B cell (primary cell): ENCODE results near the gene CAMK2B. TPM values are rescaled to one million over a fixed set of nuclear protein-coding genes. Genes with fewer than 3 reads are reported as not detected.

Source experiments
- ATAC-seq: fragments of 200-7000 bp; cut with Tn5 transposase; one replicate; pipeline ENCODE4 v1.10.0; 2021; ENCODE audit warnings: low read depth, mild to moderate bottlenecking, moderate number of reproducible peaks, moderate library complexity
- CTCF ChIA-PET: fragments of 350-600 bp; sonication (Branson Sonifier 250); formaldehyde crosslinking; loops from one replicate; lab custom pipeline; 2021; ENCODE audit warnings: antibody characterized with exemption, inconsistent platforms; lab: Charles Lee
- POLR2A ChIA-PET: fragments of 350-600 bp; sonication (Branson Sonifier 250); formaldehyde crosslinking; loops from one replicate; lab custom pipeline; 2021; ENCODE audit warnings: antibody characterized with exemption; lab: Charles Lee
- DNase-seq: peaks from one replicate; pipeline ENCODE4 v3.0.0; 2013
- H2AFZ ChIP-seq: 2 replicates; pipeline ENCODE4 v1.6.1; 2012; ENCODE audit warnings: mild to moderate bottlenecking, low read depth, low read length; ENCODE audit not compliant: insufficient read depth, poor library complexity, severe bottlenecking
- H3K27ac ChIP-seq, 2 donors: 1 replicate in 1 of 2; 2 replicates in 1 of 2; pipeline ENCODE4 v1.5.1; 2012 to 2013; ENCODE audit warnings: low read length in 2 of 2, mild to moderate bottlenecking in 2 of 2, moderate library complexity in 1 of 2
- H3K27me3 ChIP-seq, 4 experiments: fragments of 200-600 bp in 1 of 4; sonication (generic) in 1 of 4; replicated peaks in 1 of 4; 1 replicate in 2 of 4; 2 replicates in 2 of 4; pipeline versions ENCODE4 v1.6.1 to v1.7.0; 2013 to 2016; ENCODE audit warnings: low read length in 3 of 4, mild to moderate bottlenecking in 2 of 4, mixed read lengths in 1 of 4, moderate library complexity in 1 of 4; ENCODE audit not compliant: insufficient read depth in 4 of 4, control insufficient read depth in 3 of 4; ENCODE audit errors: control extremely low read depth in 1 of 4
- H3K36me3 ChIP-seq, 2 experiments: replicated peaks in 1 of 2; 1 replicate in 1 of 2; 2 replicates in 1 of 2; pipeline versions ENCODE4 v1.6.1 to v1.7.1; 2013; ENCODE audit warnings: low read length in 1 of 2; ENCODE audit not compliant: insufficient read depth in 2 of 2, control insufficient read depth in 1 of 2; ENCODE audit errors: control extremely low read depth in 1 of 2, extremely low read depth in 1 of 2
- H3K4me1 ChIP-seq, 2 donors: fragments of 200-600 bp in 1 of 2; sonication (generic) in 1 of 2; 1 replicate in 1 of 2; 2 replicates in 1 of 2; pipeline versions ENCODE4 v1.5.1 to v1.6.1; 2013 to 2017; ENCODE audit warnings: low read length in 2 of 2; ENCODE audit not compliant: control insufficient read depth in 2 of 2, insufficient read depth in 2 of 2
- H3K4me2 ChIP-seq: replicated peaks from 2 replicates; pipeline ENCODE3; 2012; ENCODE audit warnings: mild to moderate bottlenecking, low read depth, low read length; ENCODE audit not compliant: poor library complexity, severe bottlenecking
- H3K4me3 ChIP-seq, 5 experiments: fragments of 200-600 bp in 1 of 5; sonication (generic) in 1 of 5; 1 replicate in 3 of 5; 2 replicates in 2 of 5; pipeline versions ENCODE4 v1.5.1 to v1.7.0; 2011 to 2016; ENCODE audit warnings: low read length in 4 of 5, mild to moderate bottlenecking in 4 of 5, low read depth in 2 of 5, control low read depth in 1 of 5, moderate library complexity in 1 of 5; ENCODE audit not compliant: insufficient read depth in 1 of 5; ENCODE audit errors: control extremely low read depth in 1 of 5, extremely low read depth in 1 of 5
- H3K79me2 ChIP-seq: fragments of 200-600 bp; sonication (generic); one replicate; pipeline ENCODE4 v1.6.0; 2016; ENCODE audit warnings: low read length; ENCODE audit not compliant: control insufficient read depth, insufficient read depth
- H3K9ac ChIP-seq: fragments of 200-600 bp; sonication (generic); 2 replicates; pipeline ENCODE4 v1.6.1; 2017; ENCODE audit warnings: mild to moderate bottlenecking, low read length, moderate library complexity
- H3K9me3 ChIP-seq, 3 donors: one replicate each; pipeline versions ENCODE4 v1.6.1 to v1.7.1; 2013; ENCODE audit warnings: low read length in 2 of 3; ENCODE audit not compliant: control insufficient read depth in 2 of 3, insufficient read depth in 1 of 3; ENCODE audit errors: control extremely low read depth in 1 of 3
- H4K20me1 ChIP-seq: 2 replicates; pipeline ENCODE4 v1.6.0; 2012; ENCODE audit warnings: mild to moderate bottlenecking, low read length; ENCODE audit not compliant: insufficient read depth, control insufficient read depth, poor library complexity, severe bottlenecking
- H3K27ac Mint-ChIP-seq: one replicate; pipeline ENCODE4 v1.8.0; 2021; ENCODE audit warnings: mixed read lengths
- H3K27me3 Mint-ChIP-seq: one replicate; pipeline ENCODE4 v1.8.0; 2021; ENCODE audit warnings: mixed read lengths
- H3K4me1 Mint-ChIP-seq: one replicate; pipeline ENCODE4 v1.8.0; 2021; ENCODE audit warnings: mixed read lengths
- H3K4me3 Mint-ChIP-seq: one replicate; pipeline ENCODE4 v1.8.0; 2021; ENCODE audit warnings: mixed read lengths
- H3K9me3 Mint-ChIP-seq: one replicate; pipeline ENCODE4 v1.8.0; 2022; ENCODE audit warnings: mixed read lengths; ENCODE audit not compliant: insufficient read depth
- EZH2 ChIP-seq: IDR thresholded peaks from 2 replicates; pipeline ENCODE4 v1.6.1; 2012; ENCODE audit warnings: borderline replicate concordance, low read depth, mild to moderate bottlenecking, moderate library complexity, low read length; ENCODE audit not compliant: insufficient read depth, poor library complexity, severe bottlenecking
- WGBS: methylation state at CpG from one replicate; pipeline ENCODE4 v1.1.5; 2013; ENCODE audit warnings: missing lambda C conversion rate; ENCODE audit not compliant: insufficient coverage; 5-methylcytosine and 5-hydroxymethylcytosine counted together
- intact Hi-C: fragments of 100-400 bp; cut with micrococcal nuclease; formaldehyde crosslinking; loops from one replicate; pipeline ENCODE4 v1.10.0; 2022
- polyA plus RNA-seq: library from polyadenylated mRNA; depleted of rRNA; stranded (reverse); fragments of >200 nt; gene quantifications from 2 replicates; pipeline ENCODE4 v1.2.3, GENCODE V29; 2012
- total RNA-seq, 2 donors: library from RNA; stranded (reverse); fragments of 120-200 nt in 1 of 2; gene quantifications; 1 replicate in 1 of 2; 2 replicates in 1 of 2; pipeline versions ENCODE4 v1.2.3 to v1.2.4, GENCODE V29; 2013 to 2022
- TF ChIP-seq, protein P1 (sequence below): fragments of 200-600 bp; IDR thresholded peaks from one replicate; pipeline ENCODE4 v1.8.0; 2022; ENCODE audit warnings: antibody characterized with exemption, mild to moderate bottlenecking

CAMK2B gene
- total and polyA plus RNA-seq, 2 donors (not counting 1 experiment from before 2014, with no cell fraction given), result 0.42 TPM; not detected in 1

GRCh38 chr7:44237696-44238095, 87.7 kb downstream of the CAMK2B start:
- intact Hi-C loops, result no loop called here
- no peaks in the 10 kb centered on the region for H3K9me3 ChIP-seq
- H3K36me3 ChIP-seq, result no peaks in the 10 kb centered on the region
- H3K79me2 ChIP-seq, result no peaks in the 10 kb centered on the region
- H3K9ac ChIP-seq, result no peak overlapping the region
- no peaks in the 10 kb centered on the region for H3K9me3 Mint-ChIP-seq
- H3K27me3 ChIP-seq, result no peaks in the 10 kb centered on the region
- POLR2A ChIA-PET, result no interaction called here
- no peak overlapping the region for H3K4me2 ChIP-seq
- no peak for TF ChIP-seq EZH2
- H2AFZ ChIP-seq, result no peak overlapping the region
- H3K4me3 ChIP-seq, result no peak overlapping the region
- no peak overlapping the region for H3K4me3 Mint-ChIP-seq
- H3K27me3 Mint-ChIP-seq, result peaks cover 3% of the 10 kb centered on the region
- 95% methylated on average over 10 of the region's 10 CpGs for WGBS
- H3K4me1 ChIP-seq, result peaks cover 3 to 7% of the 10 kb centered on the region in 2 donors
- H3K4me1 Mint-ChIP-seq, result peaks cover 3% of the 10 kb centered on the region
- DNase-seq (no peak), ATAC-seq (no peak)
- no peaks in the 10 kb centered on the region for H4K20me1 ChIP-seq
- no peak overlapping the region for H3K27ac Mint-ChIP-seq
- CTCF ChIA-PET, result no interaction called here
- H3K27ac ChIP-seq, result no peak overlapping the region

DNA sequence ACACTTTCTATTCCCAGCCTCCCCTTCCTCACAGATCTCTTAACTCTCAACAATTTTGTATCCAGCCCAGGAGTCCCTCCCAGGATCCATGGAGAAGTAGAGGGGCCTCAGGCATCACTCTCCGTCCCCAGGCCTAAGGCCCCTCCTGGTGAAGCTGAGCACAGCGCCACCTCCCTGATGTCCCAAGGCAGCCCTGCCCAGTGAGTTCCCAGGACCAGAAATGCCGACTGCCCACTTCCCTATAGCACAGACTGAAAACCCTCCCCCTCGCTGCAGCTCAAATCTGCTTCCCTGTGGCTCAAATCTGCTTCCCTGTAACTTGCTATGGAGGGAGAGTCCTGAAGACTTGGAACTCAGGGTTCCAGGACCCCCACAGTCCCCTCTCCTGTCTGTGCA, 89.1 kb downstream of the CAMK2B start:
- Mint-ChIP-seq H3K4me3 (no peak overlapping the region), H3K9me3 (no peaks in the 10 kb centered on the region), H3K4me1 (peaks cover 3% of the 10 kb centered on the region), H3K27me3 (peaks cover 3% of the 10 kb centered on the region), H3K27ac (no peak overlapping the region)
- Histone ChIP-seq H3K9ac (no peak overlapping the region), H2AFZ (no peak overlapping the region), H3K4me3 (no peak overlapping the region), H3K36me3 (no peaks in the 10 kb centered on the region), H3K27ac (no peak overlapping the region), H3K4me1 (peaks cover 3 to 6% of the 10 kb centered on the region in 2 donors), H3K4me2 (no peak overlapping the region), H3K79me2 (no peaks in the 10 kb centered on the region), H3K9me3 (no peaks in the 10 kb centered on the region), H3K27me3 (no peaks in the 10 kb centered on the region), H4K20me1 (no peaks in the 10 kb centered on the region)
- TF ChIP-seq EZH2, result no peak
- TF ChIP-seq, protein P1, sequence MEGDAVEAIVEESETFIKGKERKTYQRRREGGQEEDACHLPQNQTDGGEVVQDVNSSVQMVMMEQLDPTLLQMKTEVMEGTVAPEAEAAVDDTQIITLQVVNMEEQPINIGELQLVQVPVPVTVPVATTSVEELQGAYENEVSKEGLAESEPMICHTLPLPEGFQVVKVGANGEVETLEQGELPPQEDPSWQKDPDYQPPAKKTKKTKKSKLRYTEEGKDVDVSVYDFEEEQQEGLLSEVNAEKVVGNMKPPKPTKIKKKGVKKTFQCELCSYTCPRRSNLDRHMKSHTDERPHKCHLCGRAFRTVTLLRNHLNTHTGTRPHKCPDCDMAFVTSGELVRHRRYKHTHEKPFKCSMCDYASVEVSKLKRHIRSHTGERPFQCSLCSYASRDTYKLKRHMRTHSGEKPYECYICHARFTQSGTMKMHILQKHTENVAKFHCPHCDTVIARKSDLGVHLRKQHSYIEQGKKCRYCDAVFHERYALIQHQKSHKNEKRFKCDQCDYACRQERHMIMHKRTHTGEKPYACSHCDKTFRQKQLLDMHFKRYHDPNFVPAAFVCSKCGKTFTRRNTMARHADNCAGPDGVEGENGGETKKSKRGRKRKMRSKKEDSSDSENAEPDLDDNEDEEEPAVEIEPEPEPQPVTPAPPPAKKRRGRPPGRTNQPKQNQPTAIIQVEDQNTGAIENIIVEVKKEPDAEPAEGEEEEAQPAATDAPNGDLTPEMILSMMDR, result no peak
- ATAC-seq, result no peak
- intact Hi-C loops, result no loop called here
- POLR2A ChIA-PET, result no interaction called here
- DNase-seq, result no peak
- CTCF ChIA-PET, result interaction anchor here (0.6 to 1.2 kb wide), 3 partner anchors 242 to 675 kb away, joined by 3 read pairs; no protein-coding TSS in a partner anchor
- WGBS, result 80% methylated on average over 4 of the region's 4 CpGs
